HepG2 (cell line): Measurements from ENCODE around the gene TSPAN9. TPM values are rescaled to one million over a fixed set of nuclear protein-coding genes. Genes with fewer than 3 reads are reported as not detected.

ENCODE experiments used
- ATAC-seq: fragments of 200-7000 bp; cut with Tn5 transposase; 3 replicates; pipeline ENCODE4 v1.9.1; 2020; ENCODE audit warnings: mild to moderate bottlenecking, moderate library complexity
- BruUV-seq: library from RNA; stranded (reverse); fragments of 400-500 nt; replicated peaks from 2 replicates; lab custom pipeline; 2021; lab: Mats Ljungman, UMichigan
- CTCF ChIA-PET: fragments of 300-600 bp; formaldehyde crosslinking; extraction: SDS; loops from one replicate; lab custom pipeline; 2021; ENCODE audit warnings: low total read pairs, inconsistent platforms, low intra/inter-chr PET ratio; lab: Yijun Ruan, JAX
- POLR2A ChIA-PET: fragments of 350-600 bp; sonication (Branson Sonifier 250); formaldehyde crosslinking; loops from one replicate; lab custom pipeline; 2020; ENCODE audit warnings: antibody characterized with exemption, inconsistent platforms; lab: Yijun Ruan, JAX
- DNase-seq: peaks from one replicate; pipeline ENCODE4 v3.0.0-alpha.2; 2015; ENCODE audit warnings: low spot score
- FAIRE-seq: peaks from 3 replicates; lab custom pipeline; 2011; peaks lifted over from hg19 to GRCh38; lab: Jason Lieb, UNC
- H2AFZ ChIP-seq: one replicate; pipeline ENCODE4 v1.6.1; 2011; ENCODE audit warnings: low read length, inconsistent platforms
- H3K27ac ChIP-seq: fragments of 300-600 bp; 3 replicates; pipeline ENCODE4 v1.8.0; 2011; ENCODE audit warnings: mixed run types, mild to moderate bottlenecking, mixed read lengths, low read length, inconsistent platforms; ENCODE audit not compliant: insufficient read depth; ENCODE audit errors: extremely low read length
- H3K27me3 ChIP-seq, 2 experiments: fragments of 200-600 bp in 1 of 2; 2 replicates in 1 of 2; 3 replicates in 1 of 2; pipeline versions ENCODE4 v1.6.0 to v1.8.0; 2011; ENCODE audit warnings: low read length in 2 of 2, mild to moderate bottlenecking in 2 of 2, moderate library complexity in 2 of 2, inconsistent platforms in 1 of 2; ENCODE audit not compliant: insufficient read depth in 2 of 2, control insufficient read depth in 1 of 2
- H3K36me3 ChIP-seq, 2 experiments: fragments of 200-600 bp in 1 of 2; replicated peaks in 1 of 2; 2 replicates in 1 of 2; 3 replicates in 1 of 2; pipeline versions ENCODE4 v1.5.1 to v1.8.0; 2011; ENCODE audit warnings: low read length in 2 of 2, inconsistent platforms in 1 of 2; ENCODE audit not compliant: insufficient read depth in 2 of 2, control insufficient read depth in 1 of 2
- H3K4me1 ChIP-seq: 2 replicates; pipeline ENCODE4 v1.5.1; 2012; ENCODE audit warnings: low read length, inconsistent platforms; ENCODE audit not compliant: insufficient read depth
- H3K4me2 ChIP-seq: 2 replicates; pipeline ENCODE4 v1.6.0; 2011; ENCODE audit warnings: low read depth, low read length, inconsistent platforms
- H3K4me3 ChIP-seq, 3 experiments: fragments of 200-600 bp in 1 of 3; sonication (generic), shearing (Covaris generic) in 1 of 3; replicated peaks in 1 of 3; 2 replicates each; pipeline ENCODE4 v1.5.1; 2011 to 2016; ENCODE audit warnings: low read length in 3 of 3, inconsistent platforms in 2 of 3, low read depth in 2 of 3, mild to moderate bottlenecking in 2 of 3, control low read depth in 1 of 3, mixed read lengths in 1 of 3; ENCODE audit not compliant: insufficient read depth in 1 of 3
- H3K79me2 ChIP-seq: one replicate; pipeline ENCODE4 v1.6.1; 2011; ENCODE audit warnings: low read length, inconsistent platforms; ENCODE audit not compliant: insufficient read depth
- H3K9ac ChIP-seq: 2 replicates; pipeline ENCODE4 v1.6.0; 2011; ENCODE audit warnings: mild to moderate bottlenecking, low read depth, low read length, inconsistent platforms; ENCODE audit not compliant: insufficient read depth
- H3K9me3 ChIP-seq: 2 replicates; pipeline ENCODE4 v1.5.1; 2012; ENCODE audit warnings: mild to moderate bottlenecking, low read length
- H4K20me1 ChIP-seq: 2 replicates; pipeline ENCODE4 v1.6.0; 2011; ENCODE audit warnings: inconsistent platforms, mild to moderate bottlenecking, low read length, moderate library complexity; ENCODE audit not compliant: insufficient read depth
- CTCF ChIP-seq: sonication (generic); formaldehyde crosslinking; IDR thresholded peaks from 2 replicates; pipeline ENCODE4 v1.5.0; 2020; ENCODE audit warnings: mild to moderate bottlenecking, missing genetic modification reagents, moderate library complexity
- STAG1 ChIP-seq: sonication (generic); formaldehyde crosslinking; IDR thresholded peaks from 2 replicates; pipeline ENCODE4 v1.4.0; 2020; ENCODE audit warnings: missing genetic modification reagents
- ZBTB38 ChIP-seq: sonication (generic); formaldehyde crosslinking; IDR thresholded peaks from 2 replicates; pipeline ENCODE4 v1.5.1; 2020; ENCODE audit warnings: mild to moderate bottlenecking, missing genetic modification reagents
- ZNF891 ChIP-seq: sonication (generic); formaldehyde crosslinking; IDR thresholded peaks from 2 replicates; pipeline ENCODE4 v1.5.0; 2020; ENCODE audit warnings: mild to moderate bottlenecking, missing genetic modification reagents
- WGBS: methylation state at CpG from one replicate; pipeline ENCODE4 v1.1.6; 2017; ENCODE audit warnings: low lambda C conversion rate; 5-methylcytosine and 5-hydroxymethylcytosine counted together
- in situ Hi-C: cut with HindIII; loops from 2 replicates; pipeline ENCODE4 v1.10.0; 2017; ENCODE audit warnings: low pct_unique_long_range_greater_than_20kb; ENCODE audit not compliant: extremely low pct_ligation_motif_present
- intact Hi-C: fragments of 100-400 bp; cut with micrococcal nuclease; formaldehyde crosslinking; loops from one replicate; pipeline ENCODE4 v1.10.0; 2022; ENCODE audit not compliant: unreplicated experiment
- polyA plus RNA-seq, 8 experiments: library from polyadenylated mRNA; depleted of rRNA in 3 of 8; stranded (reverse) in 7 of 8; unstranded in 1 of 8; fragments of >200 nt; fragmentation: Illumina TruSeq in 4 of 8; extraction: Trizol in 4 of 8; gene quantifications; 2 replicates each; pipeline versions ENCODE4 v1.2.1 to v1.2.3, GENCODE V29; 2011 to 2016; ENCODE audit warnings: low read depth in 4 of 8, missing spikeins in 1 of 8, mixed read lengths in 1 of 8; ENCODE audit not compliant: insufficient read depth in 1 of 8
- total RNA-seq, 5 experiments: library from RNA; depleted of rRNA; stranded (reverse); fragments of >200 nt; fragmentation: Illumina TruSeq; extraction: Trizol; gene quantifications; 2 replicates each; pipeline ENCODE4 v1.2.3, GENCODE V29; 2016; ENCODE audit warnings: low read depth in 1 of 5
- TF ChIP-seq, protein P1 (sequence below): sonication (generic); formaldehyde crosslinking; IDR thresholded peaks from 2 replicates; pipeline ENCODE4 v1.5.1; 2020; ENCODE audit warnings: mild to moderate bottlenecking, missing genetic modification reagents, moderate library complexity
- TF ChIP-seq, protein P2 (sequence below): IDR thresholded peaks from 2 replicates; pipeline ENCODE4 v1.6.1; 2016; ENCODE audit warnings: mild to moderate bottlenecking
- TF ChIP-seq, protein P3 (sequence below): sonication (generic); formaldehyde crosslinking; IDR thresholded peaks from 2 replicates; pipeline ENCODE4 v1.4.0; 2020; ENCODE audit warnings: missing genetic modification reagents

TSPAN9 gene
- total and polyA plus RNA-seq, 2 of the 13 experiments (the other 11 are each of a cell fraction or from before 2014, with no cell fraction given): 18.1 to 42.3 TPM

- no TSS peak for BruUV-seq
- CTCF ChIA-PET: no interaction called here
- H3K4me2 ChIP-seq: no peak overlapping the region
- no peak overlapping the region for H3K27ac ChIP-seq
- peaks cover 7% of the 10 kb centered on the region; the same call in 1 of the 2 replicates for H3K4me1 ChIP-seq
- H3K36me3 ChIP-seq: peaks cover 5 to 6% of the 10 kb centered on the region in 2 experiments; a peak in 4 of 5 replicates
- H3K4me3 ChIP-seq: no peak overlapping the region
- ATAC-seq (no peak), FAIRE-seq (no peak), DNase-seq (no peak)
- intact Hi-C loops (no loop called here), in situ Hi-C loops (loop anchor here (5.0 kb wide), 1 partner anchor 139 kb away; no protein-coding TSS in a partner anchor)
- peaks cover 15% of the 10 kb centered on the region for H4K20me1 ChIP-seq
- no peak overlapping the region for H3K9ac ChIP-seq
- 80% methylated on average over 21 of the region's 21 CpGs for WGBS
- POLR2A ChIA-PET: no interaction called here
- peaks cover 4% of the 10 kb centered on the region for H3K79me2 ChIP-seq
- no peak overlapping the region for H2AFZ ChIP-seq
- no peaks in the 10 kb centered on the region for H3K27me3 ChIP-seq
- TF ChIP-seq, protein P1, sequence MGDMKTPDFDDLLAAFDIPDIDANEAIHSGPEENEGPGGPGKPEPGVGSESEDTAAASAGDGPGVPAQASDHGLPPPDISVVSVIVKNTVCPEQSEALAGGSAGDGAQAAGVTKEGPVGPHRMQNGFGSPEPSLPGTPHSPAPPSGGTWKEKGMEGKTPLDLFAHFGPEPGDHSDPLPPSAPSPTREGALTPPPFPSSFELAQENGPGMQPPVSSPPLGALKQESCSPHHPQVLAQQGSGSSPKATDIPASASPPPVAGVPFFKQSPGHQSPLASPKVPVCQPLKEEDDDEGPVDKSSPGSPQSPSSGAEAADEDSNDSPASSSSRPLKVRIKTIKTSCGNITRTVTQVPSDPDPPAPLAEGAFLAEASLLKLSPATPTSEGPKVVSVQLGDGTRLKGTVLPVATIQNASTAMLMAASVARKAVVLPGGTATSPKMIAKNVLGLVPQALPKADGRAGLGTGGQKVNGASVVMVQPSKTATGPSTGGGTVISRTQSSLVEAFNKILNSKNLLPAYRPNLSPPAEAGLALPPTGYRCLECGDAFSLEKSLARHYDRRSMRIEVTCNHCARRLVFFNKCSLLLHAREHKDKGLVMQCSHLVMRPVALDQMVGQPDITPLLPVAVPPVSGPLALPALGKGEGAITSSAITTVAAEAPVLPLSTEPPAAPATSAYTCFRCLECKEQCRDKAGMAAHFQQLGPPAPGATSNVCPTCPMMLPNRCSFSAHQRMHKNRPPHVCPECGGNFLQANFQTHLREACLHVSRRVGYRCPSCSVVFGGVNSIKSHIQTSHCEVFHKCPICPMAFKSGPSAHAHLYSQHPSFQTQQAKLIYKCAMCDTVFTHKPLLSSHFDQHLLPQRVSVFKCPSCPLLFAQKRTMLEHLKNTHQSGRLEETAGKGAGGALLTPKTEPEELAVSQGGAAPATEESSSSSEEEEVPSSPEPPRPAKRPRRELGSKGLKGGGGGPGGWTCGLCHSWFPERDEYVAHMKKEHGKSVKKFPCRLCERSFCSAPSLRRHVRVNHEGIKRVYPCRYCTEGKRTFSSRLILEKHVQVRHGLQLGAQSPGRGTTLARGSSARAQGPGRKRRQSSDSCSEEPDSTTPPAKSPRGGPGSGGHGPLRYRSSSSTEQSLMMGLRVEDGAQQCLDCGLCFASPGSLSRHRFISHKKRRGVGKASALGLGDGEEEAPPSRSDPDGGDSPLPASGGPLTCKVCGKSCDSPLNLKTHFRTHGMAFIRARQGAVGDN (CRISPR knock-in tag): peak; percentile 32; the same call in 1 of the 2 replicates
- TF ChIP-seq ZBTB38 (CRISPR knock-in tag) (0 out of 2 replicates have a peak, but pooled peaks have one; percentile 33), CTCF (peak; percentile 55), ZNF891 (CRISPR knock-in tag) (no peak), STAG1 (peak; percentile 44)
- TF ChIP-seq, protein P2, sequence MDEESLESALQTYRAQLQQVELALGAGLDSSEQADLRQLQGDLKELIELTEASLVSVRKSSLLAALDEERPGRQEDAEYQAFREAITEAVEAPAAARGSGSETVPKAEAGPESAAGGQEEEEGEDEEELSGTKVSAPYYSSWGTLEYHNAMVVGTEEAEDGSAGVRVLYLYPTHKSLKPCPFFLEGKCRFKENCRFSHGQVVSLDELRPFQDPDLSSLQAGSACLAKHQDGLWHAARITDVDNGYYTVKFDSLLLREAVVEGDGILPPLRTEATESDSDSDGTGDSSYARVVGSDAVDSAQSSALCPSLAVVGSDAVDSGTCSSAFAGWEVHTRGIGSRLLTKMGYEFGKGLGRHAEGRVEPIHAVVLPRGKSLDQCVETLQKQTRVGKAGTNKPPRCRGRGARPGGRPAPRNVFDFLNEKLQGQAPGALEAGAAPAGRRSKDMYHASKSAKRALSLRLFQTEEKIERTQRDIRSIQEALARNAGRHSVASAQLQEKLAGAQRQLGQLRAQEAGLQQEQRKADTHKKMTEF (CRISPR knock-in tag): no peak
- TF ChIP-seq, protein P3, sequence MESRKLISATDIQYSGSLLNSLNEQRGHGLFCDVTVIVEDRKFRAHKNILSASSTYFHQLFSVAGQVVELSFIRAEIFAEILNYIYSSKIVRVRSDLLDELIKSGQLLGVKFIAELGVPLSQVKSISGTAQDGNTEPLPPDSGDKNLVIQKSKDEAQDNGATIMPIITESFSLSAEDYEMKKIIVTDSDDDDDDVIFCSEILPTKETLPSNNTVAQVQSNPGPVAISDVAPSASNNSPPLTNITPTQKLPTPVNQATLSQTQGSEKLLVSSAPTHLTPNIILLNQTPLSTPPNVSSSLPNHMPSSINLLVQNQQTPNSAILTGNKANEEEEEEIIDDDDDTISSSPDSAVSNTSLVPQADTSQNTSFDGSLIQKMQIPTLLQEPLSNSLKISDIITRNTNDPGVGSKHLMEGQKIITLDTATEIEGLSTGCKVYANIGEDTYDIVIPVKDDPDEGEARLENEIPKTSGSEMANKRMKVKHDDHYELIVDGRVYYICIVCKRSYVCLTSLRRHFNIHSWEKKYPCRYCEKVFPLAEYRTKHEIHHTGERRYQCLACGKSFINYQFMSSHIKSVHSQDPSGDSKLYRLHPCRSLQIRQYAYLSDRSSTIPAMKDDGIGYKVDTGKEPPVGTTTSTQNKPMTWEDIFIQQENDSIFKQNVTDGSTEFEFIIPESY (CRISPR knock-in tag): peak; percentile 51; the same call in 1 of the 2 replicates
- no peaks in the 10 kb centered on the region for H3K9me3 ChIP-seq
Observed at GRCh38 chr12:3132636-3133404, 55.6 kb downstream of the TSPAN9 start.
